Thyroid gland (tissue), 4 donors: ENCODE data around the gene PLEKHM2.

ENCODE experiments used
- POLR2A ChIP-seq, 2 donors: fragments of 450-650 bp; IDR thresholded peaks; one replicate each; pipeline ENCODE4 v1.6.1; 2017; ENCODE audit warnings: antibody characterized with exemption in 2 of 2, mild to moderate bottlenecking in 2 of 2, moderate library complexity in 1 of 2
- TF ChIP-seq, protein P1 (sequence below), 6 experiments: fragments of 200-600 bp in 3 of 6; fragments of 450-650 bp in 3 of 6; sonication (generic) in 3 of 6; IDR thresholded peaks; one replicate each; pipeline ENCODE4 v1.5.1; 2016 to 2019; ENCODE audit warnings: antibody characterized with exemption in 6 of 6, mild to moderate bottlenecking in 2 of 6, inconsistent platforms in 1 of 6, moderate library complexity in 1 of 6

DNA sequence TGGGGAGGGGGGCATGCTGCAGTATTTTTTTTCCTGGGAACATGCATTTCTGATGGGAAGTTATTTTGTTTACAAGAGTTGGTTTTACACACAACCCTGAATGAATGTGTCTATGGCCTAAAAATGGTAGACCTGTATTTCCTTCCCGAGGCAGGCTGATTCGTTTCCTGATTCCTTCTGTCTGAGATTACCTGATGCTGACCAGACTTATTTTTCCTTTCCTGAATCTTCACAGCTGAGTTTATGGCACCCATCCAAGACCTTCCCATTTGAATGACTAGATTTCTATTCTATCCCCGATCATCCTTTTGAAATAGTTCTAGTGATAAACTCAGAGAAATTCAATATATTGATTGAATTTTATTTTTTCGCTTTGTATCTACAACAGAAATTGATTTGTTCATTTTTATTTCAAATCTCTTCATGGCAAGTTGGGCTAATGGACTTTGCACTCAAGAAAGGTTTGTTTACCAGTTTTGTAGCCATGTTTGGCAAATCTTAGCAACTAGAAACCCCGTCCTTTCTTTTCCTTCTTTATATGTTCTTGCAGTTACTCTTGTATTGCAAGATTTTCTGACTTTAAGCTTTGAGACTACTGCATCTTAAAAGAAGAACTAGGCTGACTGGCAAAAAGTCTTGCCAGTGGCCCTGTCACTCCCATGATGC, 15.9 kb upstream of the PLEKHM2 start:
- TF ChIP-seq, protein P1, sequence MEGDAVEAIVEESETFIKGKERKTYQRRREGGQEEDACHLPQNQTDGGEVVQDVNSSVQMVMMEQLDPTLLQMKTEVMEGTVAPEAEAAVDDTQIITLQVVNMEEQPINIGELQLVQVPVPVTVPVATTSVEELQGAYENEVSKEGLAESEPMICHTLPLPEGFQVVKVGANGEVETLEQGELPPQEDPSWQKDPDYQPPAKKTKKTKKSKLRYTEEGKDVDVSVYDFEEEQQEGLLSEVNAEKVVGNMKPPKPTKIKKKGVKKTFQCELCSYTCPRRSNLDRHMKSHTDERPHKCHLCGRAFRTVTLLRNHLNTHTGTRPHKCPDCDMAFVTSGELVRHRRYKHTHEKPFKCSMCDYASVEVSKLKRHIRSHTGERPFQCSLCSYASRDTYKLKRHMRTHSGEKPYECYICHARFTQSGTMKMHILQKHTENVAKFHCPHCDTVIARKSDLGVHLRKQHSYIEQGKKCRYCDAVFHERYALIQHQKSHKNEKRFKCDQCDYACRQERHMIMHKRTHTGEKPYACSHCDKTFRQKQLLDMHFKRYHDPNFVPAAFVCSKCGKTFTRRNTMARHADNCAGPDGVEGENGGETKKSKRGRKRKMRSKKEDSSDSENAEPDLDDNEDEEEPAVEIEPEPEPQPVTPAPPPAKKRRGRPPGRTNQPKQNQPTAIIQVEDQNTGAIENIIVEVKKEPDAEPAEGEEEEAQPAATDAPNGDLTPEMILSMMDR (IDR thresholded peaks at IDR 0.05): no peak
- TF ChIP-seq POLR2A (IDR thresholded peaks at IDR 0.05): no peak
